ENCODE data around the gene ADCYAP1R1. TPM values are rescaled to one million over a fixed set of nuclear protein-coding genes. Genes with fewer than 3 reads are reported as not detected.

Gene ADCYAP1R1
- polyA plus RNA-seq, 3 donors = not detected

DNA sequence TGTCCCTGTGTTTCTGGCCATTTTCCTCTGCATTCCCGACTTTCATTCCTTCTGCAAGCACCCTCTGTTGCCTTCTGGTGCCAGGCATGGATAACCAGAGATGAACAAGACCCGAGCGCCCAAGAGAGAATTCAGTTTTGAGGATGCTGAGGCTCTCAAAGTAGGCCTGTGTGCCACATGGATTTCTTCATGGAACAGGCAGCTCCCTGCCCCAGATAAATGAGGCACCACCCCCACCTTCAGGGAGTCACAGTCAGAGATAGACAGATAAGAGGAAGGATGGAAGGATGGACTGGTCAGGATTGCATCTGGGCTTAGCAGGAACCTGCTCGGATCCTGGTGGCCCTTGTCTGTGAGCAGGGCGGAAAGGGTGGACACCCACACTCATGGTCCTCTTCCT, 49.4 kb downstream of the ADCYAP1R1 start:
- no peak overlapping the region for H2AFZ ChIP-seq (ENCODE audit: insufficient read depth, low read depth, low read length, poor library complexity, severe bottlenecking)
- WGBS (ENCODE audit: insufficient coverage) = 93% methylated on average over 5 of the region's 5 CpGs
- H3K4me3 Mint-ChIP-seq = no peak overlapping the region
- no peak overlapping the region for H3K27ac Mint-ChIP-seq
- no peak for DNase-seq
- no peaks in the 10 kb centered on the region for H3K79me2 ChIP-seq (ENCODE audit: insufficient read depth, low read length)
- no peaks in the 10 kb centered on the region for H3K4me1 Mint-ChIP-seq
- H3K27ac ChIP-seq (ENCODE audit: low read depth in 1 of 2, low read length in 2 of 2) = no peak overlapping the region
- H3K9ac ChIP-seq (ENCODE audit: insufficient read depth, low read length, poor library complexity, severe bottlenecking) = no peak overlapping the region
- H3K27me3 Mint-ChIP-seq (ENCODE audit: low read depth in 3 of 3) = peaks cover 6 to 8% (median 7%) of the 10 kb centered on the region in 3 donors
- intact Hi-C loops (cut with micrococcal nuclease) = no loop called here
- no peak overlapping the region for H3K4me2 ChIP-seq (replicated peaks; ENCODE audit: extremely low read depth, low read length, poor library complexity, severe bottlenecking)
- no peaks in the 10 kb centered on the region for H3K9me3 ChIP-seq (replicated peaks in 1 of 2; ENCODE audit: control insufficient read depth in 1 of 2, insufficient read depth in 1 of 2, low read length in 2 of 2)
- H3K4me1 ChIP-seq (ENCODE audit: control insufficient read depth in 1 of 2, insufficient read depth in 2 of 2, low read length in 2 of 2) = no peaks in the 10 kb centered on the region
- no peaks in the 10 kb centered on the region for H3K36me3 Mint-ChIP-seq
- H3K9me3 Mint-ChIP-seq = no peaks in the 10 kb centered on the region
- no peak overlapping the region for H3K4me3 ChIP-seq (replicated peaks in 1 of 3; ENCODE audit: low read depth in 2 of 3, low read length in 3 of 3)
- no peaks in the 10 kb centered on the region for H3K36me3 ChIP-seq (replicated peaks in 1 of 2; ENCODE audit: control insufficient read depth in 1 of 2, insufficient read depth in 2 of 2, low read length in 2 of 2)
- no peaks in the 10 kb centered on the region for H3K27me3 ChIP-seq (ENCODE audit: control insufficient read depth in 2 of 2, insufficient read depth in 2 of 2, low read length in 2 of 2)
- TF ChIP-seq, protein P1, sequence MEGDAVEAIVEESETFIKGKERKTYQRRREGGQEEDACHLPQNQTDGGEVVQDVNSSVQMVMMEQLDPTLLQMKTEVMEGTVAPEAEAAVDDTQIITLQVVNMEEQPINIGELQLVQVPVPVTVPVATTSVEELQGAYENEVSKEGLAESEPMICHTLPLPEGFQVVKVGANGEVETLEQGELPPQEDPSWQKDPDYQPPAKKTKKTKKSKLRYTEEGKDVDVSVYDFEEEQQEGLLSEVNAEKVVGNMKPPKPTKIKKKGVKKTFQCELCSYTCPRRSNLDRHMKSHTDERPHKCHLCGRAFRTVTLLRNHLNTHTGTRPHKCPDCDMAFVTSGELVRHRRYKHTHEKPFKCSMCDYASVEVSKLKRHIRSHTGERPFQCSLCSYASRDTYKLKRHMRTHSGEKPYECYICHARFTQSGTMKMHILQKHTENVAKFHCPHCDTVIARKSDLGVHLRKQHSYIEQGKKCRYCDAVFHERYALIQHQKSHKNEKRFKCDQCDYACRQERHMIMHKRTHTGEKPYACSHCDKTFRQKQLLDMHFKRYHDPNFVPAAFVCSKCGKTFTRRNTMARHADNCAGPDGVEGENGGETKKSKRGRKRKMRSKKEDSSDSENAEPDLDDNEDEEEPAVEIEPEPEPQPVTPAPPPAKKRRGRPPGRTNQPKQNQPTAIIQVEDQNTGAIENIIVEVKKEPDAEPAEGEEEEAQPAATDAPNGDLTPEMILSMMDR (IDR thresholded peaks at IDR 0.05) = no peak
- H4K20me1 ChIP-seq (ENCODE audit: insufficient read depth, low read length) = no peaks in the 10 kb centered on the region

DNA sequence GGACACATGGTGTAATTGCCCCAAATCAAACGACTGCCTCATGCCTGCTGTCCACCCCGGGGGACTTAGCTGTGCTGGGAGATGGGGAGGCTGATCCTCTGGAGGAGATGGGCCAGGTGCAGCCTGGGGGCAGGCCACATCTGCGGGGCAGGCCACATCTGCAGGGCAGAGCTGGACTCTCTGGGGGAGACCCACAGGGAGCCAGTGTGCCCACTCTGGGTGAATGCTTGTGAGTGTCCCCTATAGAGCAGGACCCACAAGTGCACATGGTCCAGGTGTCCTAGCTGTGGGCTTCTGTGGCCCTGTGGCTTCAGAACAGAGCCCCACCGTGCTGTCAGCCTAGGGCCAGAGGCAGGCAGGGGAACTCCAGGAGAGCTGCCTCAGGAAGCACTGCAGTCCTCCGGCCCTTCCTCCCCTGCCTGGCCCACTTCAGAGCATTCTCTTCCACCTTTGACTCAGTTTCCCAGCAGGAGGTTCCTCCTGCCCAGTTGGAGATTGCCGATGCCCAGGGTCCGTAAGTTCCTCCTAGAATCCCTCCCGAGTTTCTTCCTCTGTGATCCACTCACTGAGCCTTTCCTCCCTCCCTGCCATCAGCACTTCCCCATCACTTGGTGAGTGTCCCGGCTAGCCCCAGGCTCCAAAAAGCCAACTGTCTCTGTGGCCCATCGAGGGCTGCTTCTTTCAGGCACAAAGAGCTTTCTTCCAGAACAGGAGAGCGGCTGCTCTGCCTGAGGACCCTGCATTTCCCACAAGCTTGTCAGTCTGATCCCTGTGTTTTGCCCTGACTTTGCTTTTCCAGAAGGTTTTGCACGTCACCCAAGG, 50.3 kb downstream of the ADCYAP1R1 start:
- intact Hi-C loops (cut with micrococcal nuclease) = no loop called here

More for the DNA sequence above, 50.3 kb downstream of the ADCYAP1R1 start:
- Histone ChIP-seq H4K20me1 (ENCODE audit: insufficient read depth, low read length) (no peaks in the 10 kb centered on the region), H3K4me1 (ENCODE audit: control insufficient read depth in 1 of 2, insufficient read depth in 2 of 2, low read length in 2 of 2) (no peaks in the 10 kb centered on the region), H3K27me3 (ENCODE audit: control insufficient read depth in 2 of 2, insufficient read depth in 2 of 2, low read length in 2 of 2) (no peaks in the 10 kb centered on the region), H3K4me3 (replicated peaks in 1 of 3; ENCODE audit: low read depth in 2 of 3, low read length in 3 of 3) (no peak overlapping the region), H3K27ac (ENCODE audit: low read depth in 1 of 2, low read length in 2 of 2) (no peak overlapping the region), H2AFZ (ENCODE audit: insufficient read depth, low read depth, low read length, poor library complexity, severe bottlenecking) (no peak overlapping the region), H3K36me3 (replicated peaks in 1 of 2; ENCODE audit: control insufficient read depth in 1 of 2, insufficient read depth in 2 of 2, low read length in 2 of 2) (no peaks in the 10 kb centered on the region), H3K4me2 (replicated peaks; ENCODE audit: extremely low read depth, low read length, poor library complexity, severe bottlenecking) (no peak overlapping the region), H3K9ac (ENCODE audit: insufficient read depth, low read length, poor library complexity, severe bottlenecking) (no peak overlapping the region), H3K79me2 (ENCODE audit: insufficient read depth, low read length) (no peaks in the 10 kb centered on the region), H3K9me3 (replicated peaks in 1 of 2; ENCODE audit: control insufficient read depth in 1 of 2, insufficient read depth in 1 of 2, low read length in 2 of 2) (no peaks in the 10 kb centered on the region)
- Mint-ChIP-seq H3K27me3 (ENCODE audit: low read depth in 3 of 3) (peaks cover 7 to 10% (median 8%) of the 10 kb centered on the region in 3 donors), H3K4me1 (no peaks in the 10 kb centered on the region), H3K9me3 (peaks cover 0 to 2% (median 0%) of the 10 kb centered on the region in 7 donors), H3K4me3 (no peak overlapping the region), H3K27ac (no peak overlapping the region), H3K36me3 (no peaks in the 10 kb centered on the region)
- TF ChIP-seq, protein P1 (IDR thresholded peaks at IDR 0.05) = no peak
- 81% methylated on average over 10 of the region's 12 CpGs for WGBS (ENCODE audit: insufficient coverage)
- DNase-seq = no peak
